A549 (cell line): ENCODE measurements around the gene GPR37L1. TPM values are rescaled to one million over a fixed set of nuclear protein-coding genes. Genes with fewer than 3 reads are reported as not detected.

Experiments used
- ATAC-seq, 2 experiments: fragments of 200-7000 bp in 1 of 2; fragments of >200 bp in 1 of 2; cut with Nextera tagmentation in 1 of 2; cut with Tn5 transposase in 1 of 2; 3 replicates each; pipeline versions ENCODE4 v1.8.0 to v1.9.1; 2018 to 2020; ENCODE audit warnings: mild to moderate bottlenecking in 1 of 2, moderate library complexity in 1 of 2
- CTCF ChIA-PET: fragments of 300-600 bp; sonication (Branson Sonifier 250); formaldehyde crosslinking; extraction: SDS; loops from one replicate; lab custom pipeline; 2021; ENCODE audit warnings: antibody characterized with exemption, inconsistent platforms; lab: Yijun Ruan, JAX
- POLR2A ChIA-PET: fragments of 350-600 bp; formaldehyde crosslinking; extraction: SDS; loops from one replicate; lab custom pipeline; 2021; ENCODE audit warnings: antibody characterized with exemption, inconsistent platforms; lab: Yijun Ruan, JAX
- DNase-seq, 2 experiments: peaks; one replicate each; pipeline versions ENCODE4 v3.0.0 to v3.0.0-alpha.2; 2011 to 2016; ENCODE audit warnings: low read depth in 1 of 2, low spot score in 1 of 2
- FAIRE-seq: peaks from 2 replicates; lab custom pipeline; 2011; peaks lifted over from hg19 to GRCh38; lab: Jason Lieb, UNC
- H3K27ac ChIP-seq, 2 experiments: fragments of >200 bp; sonication (Bioruptor Twin); formaldehyde crosslinking; 3 replicates each; pipeline ENCODE4 v1.5.1; 2016 to 2017
- H3K4me1 ChIP-seq: fragments of >200 bp; sonication (Bioruptor Twin); formaldehyde crosslinking; 3 replicates; pipeline ENCODE4 v1.6.1; 2016
- H3K4me2 ChIP-seq: fragments of >200 bp; sonication (Bioruptor Twin); formaldehyde crosslinking; 3 replicates; pipeline ENCODE4 v1.6.1; 2016
- H3K4me3 ChIP-seq: fragments of >200 bp; sonication (Bioruptor Twin); formaldehyde crosslinking; 3 replicates; pipeline ENCODE4 v1.5.1; 2016
- H3K9me3 ChIP-seq: fragments of >200 bp; sonication (Bioruptor Twin); formaldehyde crosslinking; 3 replicates; pipeline ENCODE4 v1.6.1; 2016
- CEBPB ChIP-seq, 2 experiments: fragments of >200 bp in 1 of 2; sonication (Bioruptor Twin) in 1 of 2; formaldehyde crosslinking in 1 of 2; IDR thresholded peaks; 2 replicates each; pipeline ENCODE4 v1.6.1; 2012 to 2016
- FOSL2 ChIP-seq, 2 experiments: fragments of 450-650 bp in 1 of 2; fragments of >200 bp in 1 of 2; sonication (Bioruptor Twin) in 1 of 2; formaldehyde crosslinking; IDR thresholded peaks; 2 replicates each; pipeline versions ENCODE4 v1.5.0 to v1.6.1; 2016 to 2020; ENCODE audit warnings: mild to moderate bottlenecking in 1 of 2, moderate library complexity in 1 of 2
- HES2 ChIP-seq: fragments of >200 bp; sonication (Bioruptor Twin); formaldehyde crosslinking; IDR thresholded peaks from 2 replicates; pipeline ENCODE4 v1.6.1; 2016
- HMGXB4 ChIP-seq: fragments of 250-450 bp; sonication (Bioruptor Pico); IDR thresholded peaks from 2 replicates; pipeline ENCODE4 v1.5.0; 2021; ENCODE audit warnings: mild to moderate bottlenecking, moderate library complexity, borderline replicate concordance
- JUN ChIP-seq, 2 experiments: fragments of >200 bp; sonication (Bioruptor Twin); formaldehyde crosslinking; IDR thresholded peaks; 2 replicates in 1 of 2; 3 replicates in 1 of 2; pipeline ENCODE4 v1.6.1; 2016 to 2017
- JUNB ChIP-seq: fragments of >200 bp; sonication (Bioruptor Twin); formaldehyde crosslinking; IDR thresholded peaks from 2 replicates; pipeline ENCODE4 v1.6.1; 2016
- NFE2L2 ChIP-seq: fragments of 150-350 bp; conservative IDR thresholded peaks from 2 replicates; pipeline ENCODE4 v1.6.1; 2014; ENCODE audit warnings: low read length
- RCOR1 ChIP-seq: fragments of 150-350 bp; IDR thresholded peaks from 2 replicates; pipeline ENCODE4 v1.6.1; 2014; ENCODE audit warnings: antibody characterized with exemption, low read length, low read depth
- RFX5 ChIP-seq: fragments of 450-650 bp; IDR thresholded peaks from 2 replicates; pipeline ENCODE4 v1.7.1; 2014; ENCODE audit warnings: antibody characterized with exemption, mild to moderate bottlenecking, moderate library complexity
- TFCP2L1 ChIP-seq: fragments of 250-450 bp; sonication (Bioruptor Pico); IDR thresholded peaks from 2 replicates; pipeline ENCODE4 v1.5.0; 2021; ENCODE audit warnings: mild to moderate bottlenecking
- ZNF302 ChIP-seq: fragments of 250-450 bp; sonication (Bioruptor Pico); IDR thresholded peaks from 2 replicates; pipeline ENCODE4 v1.9.0; 2021; ENCODE audit warnings: inconsistent platforms, mild to moderate bottlenecking, moderate library complexity
- WGBS: methylation state at CpG from one replicate; pipeline ENCODE4 v1.1.6; 2017; ENCODE audit errors: missing lambda C conversion rate; 5-methylcytosine and 5-hydroxymethylcytosine counted together
- polyA plus RNA-seq, 4 experiments: library from polyadenylated mRNA; depleted of rRNA in 3 of 4; stranded (reverse); fragments of >200 nt; fragmentation: RNase III in 1 of 4; extraction: RNeasy Plus Mini Kit Qiagen cat#74134 plus additional on column Dnase treatment in 1 of 4; gene quantifications; 2 replicates in 3 of 4; 3 replicates in 1 of 4; pipeline ENCODE4 v1.2.3, GENCODE V29; 2011 to 2017
- TF ChIP-seq, protein P1 (sequence below): fragments of >200 bp; sonication (Bioruptor Twin); formaldehyde crosslinking; IDR thresholded peaks from 3 replicates; pipeline ENCODE4 v1.6.1; 2016
- TF ChIP-seq, protein P2 (sequence below): fragments of 200-600 bp; sonication (generic); IDR thresholded peaks from 2 replicates; pipeline ENCODE4 v1.6.1; 2016; ENCODE audit warnings: antibody characterized with exemption, mild to moderate bottlenecking, moderate library complexity
- TF ChIP-seq, protein P3 (sequence below): IDR thresholded peaks from 2 replicates; pipeline ENCODE4 v1.6.1; 2012

Gene GPR37L1
- polyA plus RNA-seq, 2 of the 4 experiments (the other 2 are of a cell fraction), result 0.08 to 0.13 TPM

DNA sequence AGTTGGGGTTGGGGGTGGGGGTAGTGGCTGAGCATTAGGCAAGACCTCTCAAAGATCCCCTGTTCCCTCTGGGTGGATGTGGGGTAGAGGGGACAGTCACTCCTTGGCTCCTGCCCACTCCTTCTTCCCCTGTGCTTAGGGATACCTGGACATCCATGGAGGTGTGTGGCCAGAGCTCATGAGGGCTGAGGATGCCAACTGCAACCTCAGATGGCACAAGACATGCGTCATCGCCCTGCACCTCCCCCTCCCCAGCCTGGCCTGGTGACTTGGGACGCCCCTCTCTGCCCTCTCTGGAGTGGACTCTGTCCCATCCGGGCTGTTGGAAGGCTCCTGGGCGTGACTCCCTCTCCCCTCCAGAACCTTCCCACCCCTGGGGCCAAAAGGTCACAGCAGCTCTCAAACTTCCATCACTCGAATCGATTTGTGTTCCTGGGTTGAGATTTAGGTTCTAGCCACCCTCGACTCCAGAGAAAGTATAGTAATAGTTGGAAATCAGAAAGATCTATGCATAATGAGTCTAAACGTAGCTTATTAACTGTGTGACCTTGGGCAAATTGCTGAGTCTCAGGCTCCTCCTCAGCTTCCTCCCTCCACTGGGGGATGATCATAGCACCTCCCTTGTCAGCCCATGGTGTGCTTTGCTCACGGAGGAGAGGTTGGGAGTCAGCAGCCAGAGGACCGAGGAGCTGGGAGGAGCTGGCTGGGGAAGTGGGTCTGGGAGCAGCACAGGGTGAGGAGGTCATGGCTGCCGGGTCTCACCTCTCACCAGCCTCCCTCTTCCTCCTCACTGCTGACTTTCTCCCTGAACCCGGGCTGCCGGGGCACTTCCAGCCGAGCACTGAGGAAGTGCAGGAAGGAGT is 39.9 kb downstream of the GPR37L1 start:
- ChIA-PET CTCF (interaction anchor here (0.7 to 2.1 kb wide), 8 partner anchors 8 to 28 kb away, joined by 3 to 7 read pairs (median 4); no protein-coding TSS in a partner anchor), POLR2A (no interaction called here)
- Histone ChIP-seq H3K4me2 (no peak overlapping the region; the same call in 2 of the 3 replicates), H3K9me3 (no peaks in the 10 kb centered on the region), H3K27ac (no peak overlapping the region), H3K4me3 (no peak overlapping the region), H3K4me1 (peaks cover 9% of the 10 kb centered on the region; the same call in 2 of the 3 replicates)
- TF ChIP-seq TFCP2L1 (CRISPR knock-in tag) (no peak), FOSL2 (IDR thresholded peaks at IDR 0.05) (no peak), FOSL2 (CRISPR knock-in tag; IDR thresholded peaks at IDR 0.05) (no peak), ZNF302 (no peak), RCOR1 (no peak)
- TF ChIP-seq, protein P1, sequence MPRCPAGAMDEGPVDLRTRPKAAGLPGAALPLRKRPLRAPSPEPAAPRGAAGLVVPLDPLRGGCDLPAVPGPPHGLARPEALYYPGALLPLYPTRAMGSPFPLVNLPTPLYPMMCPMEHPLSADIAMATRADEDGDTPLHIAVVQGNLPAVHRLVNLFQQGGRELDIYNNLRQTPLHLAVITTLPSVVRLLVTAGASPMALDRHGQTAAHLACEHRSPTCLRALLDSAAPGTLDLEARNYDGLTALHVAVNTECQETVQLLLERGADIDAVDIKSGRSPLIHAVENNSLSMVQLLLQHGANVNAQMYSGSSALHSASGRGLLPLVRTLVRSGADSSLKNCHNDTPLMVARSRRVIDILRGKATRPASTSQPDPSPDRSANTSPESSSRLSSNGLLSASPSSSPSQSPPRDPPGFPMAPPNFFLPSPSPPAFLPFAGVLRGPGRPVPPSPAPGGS, result no peak
- FAIRE-seq (no peak), ATAC-seq (peak in 1 of 2 experiments; percentile 7; a peak in 1 of 6 replicates), DNase-seq (no peak)
- 45% methylated on average over 11 of the region's 15 CpGs for whole genome bisulfite sequencing

DNA sequence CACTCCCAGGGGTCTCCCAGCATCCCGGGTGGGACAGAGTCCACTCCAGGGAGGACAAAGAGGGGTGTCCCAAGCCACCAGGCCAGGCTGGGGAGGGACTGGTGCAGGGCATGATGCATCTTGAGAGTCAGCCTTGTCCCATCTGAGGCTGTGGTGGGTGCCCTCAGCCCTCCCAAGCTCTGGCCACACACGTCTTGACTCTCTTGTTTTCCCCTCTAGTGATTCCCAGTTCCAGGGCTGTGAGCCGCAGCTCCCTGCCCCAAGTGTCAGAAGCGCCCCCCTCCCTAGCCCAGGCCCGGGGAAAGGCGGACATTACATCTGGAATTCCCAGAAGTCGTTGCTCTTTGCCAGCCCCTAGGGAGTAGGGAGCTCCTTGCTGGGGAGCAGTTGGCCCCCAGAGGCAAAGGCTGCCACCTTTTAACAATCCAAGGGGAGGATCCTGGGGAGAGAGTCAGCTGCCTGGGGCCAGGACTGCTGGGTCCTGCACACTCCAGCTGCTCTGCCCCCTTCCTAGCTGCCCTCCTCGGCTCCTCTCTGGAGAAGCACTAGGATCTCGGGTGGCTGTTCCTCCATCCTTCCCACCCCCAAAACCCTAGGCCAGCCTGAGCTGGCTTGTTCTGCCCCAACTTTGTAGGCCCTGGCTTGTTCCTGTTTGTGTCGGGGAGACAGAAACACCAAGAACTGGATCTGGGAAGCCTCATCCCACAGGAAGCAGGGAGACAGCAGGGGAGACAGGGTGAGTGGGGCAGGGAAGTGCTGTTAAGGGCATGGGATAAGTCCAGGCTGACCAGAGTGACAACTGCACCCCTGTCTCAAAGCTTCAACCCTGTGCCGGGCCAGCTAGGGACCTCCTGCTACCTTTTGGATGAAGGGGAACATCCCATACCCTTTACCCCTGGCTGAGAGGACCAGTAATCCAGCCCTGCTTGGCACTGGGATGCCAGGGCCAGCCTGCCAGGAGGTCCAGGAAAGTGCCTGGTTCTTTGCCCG is 40.9 kb downstream of the GPR37L1 start:
- POLR2A ChIA-PET, result no interaction called here
- FAIRE-seq (no peak), ATAC-seq (peak in 1 of 2 experiments; percentile 11; a peak in 2 of 6 replicates), DNase-seq (no peak)
- Histone ChIP-seq H3K4me1 (peaks cover 8% of the 10 kb centered on the region; the same call in 2 of the 3 replicates), H3K9me3 (no peaks in the 10 kb centered on the region), H3K4me3 (no peak overlapping the region), H3K27ac (no peak overlapping the region), H3K4me2 (no peak overlapping the region)
- TF ChIP-seq, protein P2, sequence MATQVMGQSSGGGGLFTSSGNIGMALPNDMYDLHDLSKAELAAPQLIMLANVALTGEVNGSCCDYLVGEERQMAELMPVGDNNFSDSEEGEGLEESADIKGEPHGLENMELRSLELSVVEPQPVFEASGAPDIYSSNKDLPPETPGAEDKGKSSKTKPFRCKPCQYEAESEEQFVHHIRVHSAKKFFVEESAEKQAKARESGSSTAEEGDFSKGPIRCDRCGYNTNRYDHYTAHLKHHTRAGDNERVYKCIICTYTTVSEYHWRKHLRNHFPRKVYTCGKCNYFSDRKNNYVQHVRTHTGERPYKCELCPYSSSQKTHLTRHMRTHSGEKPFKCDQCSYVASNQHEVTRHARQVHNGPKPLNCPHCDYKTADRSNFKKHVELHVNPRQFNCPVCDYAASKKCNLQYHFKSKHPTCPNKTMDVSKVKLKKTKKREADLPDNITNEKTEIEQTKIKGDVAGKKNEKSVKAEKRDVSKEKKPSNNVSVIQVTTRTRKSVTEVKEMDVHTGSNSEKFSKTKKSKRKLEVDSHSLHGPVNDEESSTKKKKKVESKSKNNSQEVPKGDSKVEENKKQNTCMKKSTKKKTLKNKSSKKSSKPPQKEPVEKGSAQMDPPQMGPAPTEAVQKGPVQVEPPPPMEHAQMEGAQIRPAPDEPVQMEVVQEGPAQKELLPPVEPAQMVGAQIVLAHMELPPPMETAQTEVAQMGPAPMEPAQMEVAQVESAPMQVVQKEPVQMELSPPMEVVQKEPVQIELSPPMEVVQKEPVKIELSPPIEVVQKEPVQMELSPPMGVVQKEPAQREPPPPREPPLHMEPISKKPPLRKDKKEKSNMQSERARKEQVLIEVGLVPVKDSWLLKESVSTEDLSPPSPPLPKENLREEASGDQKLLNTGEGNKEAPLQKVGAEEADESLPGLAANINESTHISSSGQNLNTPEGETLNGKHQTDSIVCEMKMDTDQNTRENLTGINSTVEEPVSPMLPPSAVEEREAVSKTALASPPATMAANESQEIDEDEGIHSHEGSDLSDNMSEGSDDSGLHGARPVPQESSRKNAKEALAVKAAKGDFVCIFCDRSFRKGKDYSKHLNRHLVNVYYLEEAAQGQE, result no peak
- no peak for TF ChIP-seq HES2
- TF ChIP-seq JUN (IDR thresholded peaks at IDR 0.05), result no peak
- TF ChIP-seq ZNF302, result no peak
- no peak for TF ChIP-seq HMGXB4 (CRISPR knock-in tag)
- TF ChIP-seq, protein P3, sequence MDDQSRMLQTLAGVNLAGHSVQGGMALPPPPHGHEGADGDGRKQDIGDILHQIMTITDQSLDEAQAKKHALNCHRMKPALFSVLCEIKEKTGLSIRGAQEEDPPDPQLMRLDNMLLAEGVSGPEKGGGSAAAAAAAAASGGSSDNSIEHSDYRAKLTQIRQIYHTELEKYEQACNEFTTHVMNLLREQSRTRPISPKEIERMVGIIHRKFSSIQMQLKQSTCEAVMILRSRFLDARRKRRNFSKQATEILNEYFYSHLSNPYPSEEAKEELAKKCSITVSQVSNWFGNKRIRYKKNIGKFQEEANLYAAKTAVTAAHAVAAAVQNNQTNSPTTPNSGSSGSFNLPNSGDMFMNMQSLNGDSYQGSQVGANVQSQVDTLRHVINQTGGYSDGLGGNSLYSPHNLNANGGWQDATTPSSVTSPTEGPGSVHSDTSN, result no peak
- no peak for TF ChIP-seq NFE2L2
- no peak for TF ChIP-seq JUNB
- TF ChIP-seq RFX5, result no peak
- TF ChIP-seq CEBPB (IDR thresholded peaks at IDR 0.05), result no peak
- CTCF ChIA-PET, result interaction anchor here (0.9 to 2.1 kb wide), 9 partner anchors 8 to 29 kb away, joined by 3 to 7 read pairs (median 4); no protein-coding TSS in a partner anchor
- WGBS, result 69% methylated on average over 12 of the region's 12 CpGs
